ENCODE results near the gene TRIM17. TPM values are rescaled to one million over a fixed set of nuclear protein-coding genes. Genes with fewer than 3 reads are reported as not detected.
A peak's percentile ranks its signal among the peaks of the same experiment; 100 is the strongest.

The TRIM17 gene, protein sequence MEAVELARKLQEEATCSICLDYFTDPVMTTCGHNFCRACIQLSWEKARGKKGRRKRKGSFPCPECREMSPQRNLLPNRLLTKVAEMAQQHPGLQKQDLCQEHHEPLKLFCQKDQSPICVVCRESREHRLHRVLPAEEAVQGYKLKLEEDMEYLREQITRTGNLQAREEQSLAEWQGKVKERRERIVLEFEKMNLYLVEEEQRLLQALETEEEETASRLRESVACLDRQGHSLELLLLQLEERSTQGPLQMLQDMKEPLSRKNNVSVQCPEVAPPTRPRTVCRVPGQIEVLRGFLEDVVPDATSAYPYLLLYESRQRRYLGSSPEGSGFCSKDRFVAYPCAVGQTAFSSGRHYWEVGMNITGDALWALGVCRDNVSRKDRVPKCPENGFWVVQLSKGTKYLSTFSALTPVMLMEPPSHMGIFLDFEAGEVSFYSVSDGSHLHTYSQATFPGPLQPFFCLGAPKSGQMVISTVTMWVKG
- total RNA-seq = 2.6 TPM
- long read RNA-seq, partial matches to known transcripts = 0 of 9 reads
- long read RNA-seq, other reads (novel, unspliced or antisense) = 9 of 9 reads

DNA sequence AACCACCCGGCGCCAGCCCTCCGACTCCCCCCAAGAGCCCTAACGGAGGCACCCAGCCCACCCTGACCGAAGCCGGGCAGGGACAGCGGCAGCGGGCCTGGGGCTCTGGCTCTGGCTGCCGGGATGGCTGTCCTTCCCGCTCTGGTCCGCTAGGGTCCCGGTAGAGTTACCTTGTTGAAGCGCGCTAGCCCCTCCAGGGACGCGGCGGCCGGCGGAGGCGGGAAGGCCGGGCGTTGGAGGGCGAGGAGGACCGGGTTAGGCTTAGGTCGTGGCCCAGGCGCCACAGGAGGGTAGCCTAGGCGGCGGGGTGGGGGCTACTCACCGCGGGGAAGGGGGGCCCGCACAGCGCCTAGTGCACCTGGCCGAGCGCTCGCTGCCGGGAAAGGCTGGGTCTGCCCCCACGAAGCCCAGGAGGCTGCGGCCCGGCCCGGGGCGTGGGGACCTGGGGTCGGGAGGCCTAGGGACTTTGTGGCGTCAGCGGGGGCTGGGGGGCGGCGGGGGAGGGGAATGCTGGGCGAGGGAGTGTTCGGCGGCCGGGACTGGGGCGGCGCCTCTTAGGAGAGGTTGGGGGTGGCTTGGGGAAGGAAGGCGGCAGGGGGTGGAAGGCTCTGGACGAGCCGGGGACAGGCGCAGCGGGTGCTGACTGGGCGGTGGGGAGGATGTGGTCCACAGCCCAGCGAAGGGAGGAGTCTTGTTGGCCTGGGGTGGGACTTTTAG, at the start of gene TRIM17:
Gene TRIM17, minus strand, starts transcription at position 645 of the 717 bp plus-strand sequence. CDS start 1,789 bp downstream, outside the sequence.
- Histone ChIP-seq H3K27ac (no peak within 1 kb of the TSS), H3K9me3 (no peaks in the 10 kb centered on the region), H3K4me1 (peaks cover 17% of the 10 kb centered on the region), H3K27me3 (ENCODE audit: low read depth) (peaks cover 27% of the 10 kb centered on the region), H3K4me3 (peak within 1 kb of the TSS; percentile 53), H3K36me3 (no peaks in the 10 kb centered on the region)
- ATAC-seq (peak; percentile 74 to 81), DNase-seq (no peak)
- TF ChIP-seq, protein P1, sequence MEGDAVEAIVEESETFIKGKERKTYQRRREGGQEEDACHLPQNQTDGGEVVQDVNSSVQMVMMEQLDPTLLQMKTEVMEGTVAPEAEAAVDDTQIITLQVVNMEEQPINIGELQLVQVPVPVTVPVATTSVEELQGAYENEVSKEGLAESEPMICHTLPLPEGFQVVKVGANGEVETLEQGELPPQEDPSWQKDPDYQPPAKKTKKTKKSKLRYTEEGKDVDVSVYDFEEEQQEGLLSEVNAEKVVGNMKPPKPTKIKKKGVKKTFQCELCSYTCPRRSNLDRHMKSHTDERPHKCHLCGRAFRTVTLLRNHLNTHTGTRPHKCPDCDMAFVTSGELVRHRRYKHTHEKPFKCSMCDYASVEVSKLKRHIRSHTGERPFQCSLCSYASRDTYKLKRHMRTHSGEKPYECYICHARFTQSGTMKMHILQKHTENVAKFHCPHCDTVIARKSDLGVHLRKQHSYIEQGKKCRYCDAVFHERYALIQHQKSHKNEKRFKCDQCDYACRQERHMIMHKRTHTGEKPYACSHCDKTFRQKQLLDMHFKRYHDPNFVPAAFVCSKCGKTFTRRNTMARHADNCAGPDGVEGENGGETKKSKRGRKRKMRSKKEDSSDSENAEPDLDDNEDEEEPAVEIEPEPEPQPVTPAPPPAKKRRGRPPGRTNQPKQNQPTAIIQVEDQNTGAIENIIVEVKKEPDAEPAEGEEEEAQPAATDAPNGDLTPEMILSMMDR (IDR thresholded peaks at IDR 0.05) = peak; percentile 38
- intact Hi-C loops (cut with DNase I) = no loop called here

DNA sequence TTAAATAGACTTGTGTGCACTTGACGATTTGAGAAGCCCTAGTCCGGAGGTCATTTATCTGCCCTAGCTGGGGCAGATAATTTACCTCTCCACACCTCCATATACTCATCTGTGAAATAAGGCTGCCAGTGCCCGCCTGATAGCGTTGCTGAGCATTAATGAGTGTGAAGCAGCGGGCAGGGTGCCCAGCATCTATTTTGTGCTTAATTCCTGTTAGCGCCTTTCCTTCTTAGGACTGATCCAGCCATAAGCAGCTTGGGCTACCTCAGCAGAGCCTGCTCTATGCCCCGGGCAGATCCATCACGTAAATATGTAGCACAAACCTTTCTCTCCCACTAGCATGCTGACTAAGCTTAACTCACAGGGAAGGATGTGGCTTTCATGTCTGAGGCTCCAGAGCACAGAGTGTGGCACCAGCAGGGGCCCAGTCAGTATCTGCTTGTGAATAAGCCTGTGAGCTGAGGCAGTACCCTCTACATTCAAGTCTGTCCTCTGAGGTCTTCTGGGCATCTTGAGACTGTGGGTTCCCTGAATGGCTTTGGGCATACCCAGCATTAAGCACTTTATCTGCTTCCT, 49.0 kb upstream of the TRIM17 start:
- ATAC-seq = peak; percentile 16 to 20
- intact Hi-C loops (cut with DNase I) = no loop called here
- TF ChIP-seq, protein P1 (IDR thresholded peaks at IDR 0.05) = no peak
- Histone ChIP-seq H3K4me1 (peaks cover 8% of the 10 kb centered on the region), H3K27ac (no peak overlapping the region), H3K4me3 (no peak overlapping the region), H3K36me3 (no peaks in the 10 kb centered on the region), H3K27me3 (ENCODE audit: low read depth) (peaks cover 81% of the 10 kb centered on the region), H3K9me3 (no peaks in the 10 kb centered on the region)
- DNase-seq = no peak

DNA sequence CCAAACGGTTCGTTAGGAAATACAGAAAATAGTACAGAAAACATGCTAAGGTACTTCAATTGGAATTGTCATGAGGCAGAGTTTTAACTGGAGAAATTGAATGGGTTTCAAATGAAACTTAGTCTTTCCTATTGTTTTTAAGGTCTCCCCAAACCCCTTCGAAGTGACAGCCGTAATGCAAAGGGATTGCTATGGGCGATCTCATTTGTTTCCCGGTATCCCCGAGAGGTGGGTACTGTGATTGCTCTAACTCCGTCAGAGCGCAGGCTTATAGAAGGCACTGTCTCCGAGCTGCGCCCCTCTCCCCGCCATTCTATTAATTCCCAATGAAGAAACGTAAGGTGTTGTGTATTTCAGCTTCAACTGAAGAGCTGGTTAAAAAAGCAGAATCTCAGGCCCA, 48.5 kb upstream of the TRIM17 start:
- Histone ChIP-seq H3K4me3 (peak overlapping the region; percentile 25), H3K36me3 (no peaks in the 10 kb centered on the region), H3K9me3 (no peaks in the 10 kb centered on the region), H3K27ac (no peak overlapping the region), H3K4me1 (peaks cover 8% of the 10 kb centered on the region), H3K27me3 (ENCODE audit: low read depth) (peaks cover 82% of the 10 kb centered on the region)
- intact Hi-C loops (cut with DNase I) = no loop called here
- DNase-seq (no peak), ATAC-seq (no peak)
- TF ChIP-seq, protein P1 (IDR thresholded peaks at IDR 0.05) = no peak

DNA sequence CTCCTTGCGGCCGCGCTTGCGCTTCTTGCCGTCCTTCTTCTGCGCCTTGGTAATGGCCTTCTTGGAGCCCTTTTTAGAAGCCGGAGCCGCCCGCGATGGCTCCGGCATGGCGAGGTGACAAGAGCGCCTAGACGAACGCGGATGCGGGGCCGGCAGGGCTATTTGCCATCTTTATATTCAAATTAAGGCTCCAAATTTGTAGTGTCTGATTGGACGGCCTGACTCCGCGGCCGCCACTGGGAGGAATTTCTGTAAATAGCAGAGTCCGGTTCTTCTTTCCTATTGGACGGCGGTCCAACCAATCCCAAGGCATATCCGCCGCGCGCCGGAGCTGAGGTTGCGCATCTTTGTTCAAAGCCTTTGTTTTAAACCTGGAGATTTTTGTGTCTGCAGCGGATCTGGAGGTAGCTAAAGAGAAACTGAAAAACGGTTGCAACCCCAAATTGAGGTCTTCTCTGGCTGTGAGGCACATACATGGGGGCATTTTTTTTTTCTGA, 47.9 kb upstream of the TRIM17 start:
- peak; percentile 65 for DNase-seq
- intact Hi-C loops (cut with DNase I) = no loop called here
- peak overlapping the region; percentile 25 for H3K4me3 ChIP-seq

More for the DNA sequence above, 47.9 kb upstream of the TRIM17 start:
- no peak overlapping the region for H3K27ac ChIP-seq
- TF ChIP-seq, protein P1 (IDR thresholded peaks at IDR 0.05) = no peak
- no peaks in the 10 kb centered on the region for H3K9me3 ChIP-seq
- peaks cover 83% of the 10 kb centered on the region for H3K27me3 ChIP-seq (ENCODE audit: low read depth)
- peak; percentile 80 to 83 for ATAC-seq
- H3K4me1 ChIP-seq = peaks cover 8% of the 10 kb centered on the region
- H3K36me3 ChIP-seq = no peaks in the 10 kb centered on the region
